B cell (primary cell): ENCODE results near the gene ZNF652. TPM values are rescaled to one million over a fixed set of nuclear protein-coding genes. Genes with fewer than 3 reads are reported as not detected.
A peak's percentile ranks its signal among the peaks of the same experiment; 100 is the strongest.

Experiments used
- ATAC-seq: fragments of 200-7000 bp; cut with Tn5 transposase; one replicate; pipeline ENCODE4 v1.10.0; 2021; ENCODE audit warnings: low read depth, mild to moderate bottlenecking, moderate number of reproducible peaks, moderate library complexity
- CTCF ChIA-PET: fragments of 350-600 bp; sonication (Branson Sonifier 250); formaldehyde crosslinking; loops from one replicate; lab custom pipeline; 2021; ENCODE audit warnings: antibody characterized with exemption, inconsistent platforms; lab: Charles Lee
- POLR2A ChIA-PET: fragments of 350-600 bp; sonication (Branson Sonifier 250); formaldehyde crosslinking; loops from one replicate; lab custom pipeline; 2021; ENCODE audit warnings: antibody characterized with exemption; lab: Charles Lee
- DNase-seq: peaks from one replicate; pipeline ENCODE4 v3.0.0; 2013
- H2AFZ ChIP-seq: 2 replicates; pipeline ENCODE4 v1.6.1; 2012; ENCODE audit warnings: mild to moderate bottlenecking, low read depth, low read length; ENCODE audit not compliant: insufficient read depth, poor library complexity, severe bottlenecking
- H3K27ac ChIP-seq, 2 donors: 1 replicate in 1 of 2; 2 replicates in 1 of 2; pipeline ENCODE4 v1.5.1; 2012 to 2013; ENCODE audit warnings: low read length in 2 of 2, mild to moderate bottlenecking in 2 of 2, moderate library complexity in 1 of 2
- H3K27me3 ChIP-seq, 4 experiments: fragments of 200-600 bp in 1 of 4; sonication (generic) in 1 of 4; replicated peaks in 1 of 4; 1 replicate in 2 of 4; 2 replicates in 2 of 4; pipeline versions ENCODE4 v1.6.1 to v1.7.0; 2013 to 2016; ENCODE audit warnings: low read length in 3 of 4, mild to moderate bottlenecking in 2 of 4, mixed read lengths in 1 of 4, moderate library complexity in 1 of 4; ENCODE audit not compliant: insufficient read depth in 4 of 4, control insufficient read depth in 3 of 4; ENCODE audit errors: control extremely low read depth in 1 of 4
- H3K36me3 ChIP-seq, 2 experiments: replicated peaks in 1 of 2; 1 replicate in 1 of 2; 2 replicates in 1 of 2; pipeline versions ENCODE4 v1.6.1 to v1.7.1; 2013; ENCODE audit warnings: low read length in 1 of 2; ENCODE audit not compliant: insufficient read depth in 2 of 2, control insufficient read depth in 1 of 2; ENCODE audit errors: control extremely low read depth in 1 of 2, extremely low read depth in 1 of 2
- H3K4me1 ChIP-seq, 2 donors: fragments of 200-600 bp in 1 of 2; sonication (generic) in 1 of 2; 1 replicate in 1 of 2; 2 replicates in 1 of 2; pipeline versions ENCODE4 v1.5.1 to v1.6.1; 2013 to 2017; ENCODE audit warnings: low read length in 2 of 2; ENCODE audit not compliant: control insufficient read depth in 2 of 2, insufficient read depth in 2 of 2
- H3K4me2 ChIP-seq: replicated peaks from 2 replicates; pipeline ENCODE3; 2012; ENCODE audit warnings: mild to moderate bottlenecking, low read depth, low read length; ENCODE audit not compliant: poor library complexity, severe bottlenecking
- H3K4me3 ChIP-seq, 5 experiments: fragments of 200-600 bp in 1 of 5; sonication (generic) in 1 of 5; 1 replicate in 3 of 5; 2 replicates in 2 of 5; pipeline versions ENCODE4 v1.5.1 to v1.7.0; 2011 to 2016; ENCODE audit warnings: low read length in 4 of 5, mild to moderate bottlenecking in 4 of 5, low read depth in 2 of 5, control low read depth in 1 of 5, moderate library complexity in 1 of 5; ENCODE audit not compliant: insufficient read depth in 1 of 5; ENCODE audit errors: control extremely low read depth in 1 of 5, extremely low read depth in 1 of 5
- H3K79me2 ChIP-seq: fragments of 200-600 bp; sonication (generic); one replicate; pipeline ENCODE4 v1.6.0; 2016; ENCODE audit warnings: low read length; ENCODE audit not compliant: control insufficient read depth, insufficient read depth
- H3K9ac ChIP-seq: fragments of 200-600 bp; sonication (generic); 2 replicates; pipeline ENCODE4 v1.6.1; 2017; ENCODE audit warnings: mild to moderate bottlenecking, low read length, moderate library complexity
- H3K9me3 ChIP-seq, 3 donors: one replicate each; pipeline versions ENCODE4 v1.6.1 to v1.7.1; 2013; ENCODE audit warnings: low read length in 2 of 3; ENCODE audit not compliant: control insufficient read depth in 2 of 3, insufficient read depth in 1 of 3; ENCODE audit errors: control extremely low read depth in 1 of 3
- H4K20me1 ChIP-seq: 2 replicates; pipeline ENCODE4 v1.6.0; 2012; ENCODE audit warnings: mild to moderate bottlenecking, low read length; ENCODE audit not compliant: insufficient read depth, control insufficient read depth, poor library complexity, severe bottlenecking
- H3K27ac Mint-ChIP-seq: one replicate; pipeline ENCODE4 v1.8.0; 2021; ENCODE audit warnings: mixed read lengths
- H3K27me3 Mint-ChIP-seq: one replicate; pipeline ENCODE4 v1.8.0; 2021; ENCODE audit warnings: mixed read lengths
- H3K4me1 Mint-ChIP-seq: one replicate; pipeline ENCODE4 v1.8.0; 2021; ENCODE audit warnings: mixed read lengths
- H3K4me3 Mint-ChIP-seq: one replicate; pipeline ENCODE4 v1.8.0; 2021; ENCODE audit warnings: mixed read lengths
- H3K9me3 Mint-ChIP-seq: one replicate; pipeline ENCODE4 v1.8.0; 2022; ENCODE audit warnings: mixed read lengths; ENCODE audit not compliant: insufficient read depth
- EZH2 ChIP-seq: IDR thresholded peaks from 2 replicates; pipeline ENCODE4 v1.6.1; 2012; ENCODE audit warnings: borderline replicate concordance, low read depth, mild to moderate bottlenecking, moderate library complexity, low read length; ENCODE audit not compliant: insufficient read depth, poor library complexity, severe bottlenecking
- WGBS: methylation state at CpG from one replicate; pipeline ENCODE4 v1.1.5; 2013; ENCODE audit warnings: missing lambda C conversion rate; ENCODE audit not compliant: insufficient coverage; 5-methylcytosine and 5-hydroxymethylcytosine counted together
- intact Hi-C: fragments of 100-400 bp; cut with micrococcal nuclease; formaldehyde crosslinking; loops from one replicate; pipeline ENCODE4 v1.10.0; 2022
- polyA plus RNA-seq: library from polyadenylated mRNA; depleted of rRNA; stranded (reverse); fragments of >200 nt; gene quantifications from 2 replicates; pipeline ENCODE4 v1.2.3, GENCODE V29; 2012
- total RNA-seq, 2 donors: library from RNA; stranded (reverse); fragments of 120-200 nt in 1 of 2; gene quantifications; 1 replicate in 1 of 2; 2 replicates in 1 of 2; pipeline versions ENCODE4 v1.2.3 to v1.2.4, GENCODE V29; 2013 to 2022
- TF ChIP-seq, protein P1 (sequence below): fragments of 200-600 bp; IDR thresholded peaks from one replicate; pipeline ENCODE4 v1.8.0; 2022; ENCODE audit warnings: antibody characterized with exemption, mild to moderate bottlenecking

ZNF652 gene
- total and polyA plus RNA-seq, 2 donors (not counting 1 experiment from before 2014, with no cell fraction given), result 19.4 to 86.2 TPM

GRCh38 chr17:49393491-49394255, 31.6 kb upstream of the ZNF652 start:
- ATAC-seq (no peak), DNase-seq (peak; percentile 25)
- H3K27ac ChIP-seq, result peak overlapping the region in 1 of 2 donors; percentile 36
- H3K9me3 ChIP-seq, result peaks cover 0 to 1% (median 0%) of the 10 kb centered on the region in 3 donors
- peaks cover 47 to 52% of the 10 kb centered on the region in 2 donors for H3K4me1 ChIP-seq
- H4K20me1 ChIP-seq, result no peaks in the 10 kb centered on the region
- H3K79me2 ChIP-seq, result peaks cover 17% of the 10 kb centered on the region
- peaks cover 41% of the 10 kb centered on the region for H3K4me1 Mint-ChIP-seq
- no peaks in the 10 kb centered on the region for H3K27me3 ChIP-seq
- peak overlapping the region; percentile 88 for H3K27ac Mint-ChIP-seq
- no peaks in the 10 kb centered on the region for H3K36me3 ChIP-seq
- TF ChIP-seq, protein P1, sequence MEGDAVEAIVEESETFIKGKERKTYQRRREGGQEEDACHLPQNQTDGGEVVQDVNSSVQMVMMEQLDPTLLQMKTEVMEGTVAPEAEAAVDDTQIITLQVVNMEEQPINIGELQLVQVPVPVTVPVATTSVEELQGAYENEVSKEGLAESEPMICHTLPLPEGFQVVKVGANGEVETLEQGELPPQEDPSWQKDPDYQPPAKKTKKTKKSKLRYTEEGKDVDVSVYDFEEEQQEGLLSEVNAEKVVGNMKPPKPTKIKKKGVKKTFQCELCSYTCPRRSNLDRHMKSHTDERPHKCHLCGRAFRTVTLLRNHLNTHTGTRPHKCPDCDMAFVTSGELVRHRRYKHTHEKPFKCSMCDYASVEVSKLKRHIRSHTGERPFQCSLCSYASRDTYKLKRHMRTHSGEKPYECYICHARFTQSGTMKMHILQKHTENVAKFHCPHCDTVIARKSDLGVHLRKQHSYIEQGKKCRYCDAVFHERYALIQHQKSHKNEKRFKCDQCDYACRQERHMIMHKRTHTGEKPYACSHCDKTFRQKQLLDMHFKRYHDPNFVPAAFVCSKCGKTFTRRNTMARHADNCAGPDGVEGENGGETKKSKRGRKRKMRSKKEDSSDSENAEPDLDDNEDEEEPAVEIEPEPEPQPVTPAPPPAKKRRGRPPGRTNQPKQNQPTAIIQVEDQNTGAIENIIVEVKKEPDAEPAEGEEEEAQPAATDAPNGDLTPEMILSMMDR, result no peak
- no peak for TF ChIP-seq EZH2
- no peaks in the 10 kb centered on the region for H3K9me3 Mint-ChIP-seq
- ChIA-PET CTCF (interaction anchor here (0.6 to 16.1 kb wide), 14 partner anchors 10 to 214 kb away, joined by 3 to 368 read pairs (median 4); partner anchors contain the start of gene ZNF652), POLR2A (interaction anchor here (0.6 kb wide), 2 partner anchors 19 kb away, joined by 3 to 4 read pairs; no protein-coding TSS in a partner anchor)
- no peak overlapping the region for H3K4me3 Mint-ChIP-seq
- 32% methylated on average over 5 of the region's 8 CpGs for WGBS
- intact Hi-C loops, result loop anchor here (2.0 to 5.0 kb wide), 2 partner anchors 21 to 161 kb away; partner anchors contain the start of genes PHB1 and PHOSPHO1
- H3K9ac ChIP-seq, result no peak overlapping the region
- H3K4me2 ChIP-seq, result peak overlapping the region; percentile 9
- H2AFZ ChIP-seq, result peak overlapping the region; percentile 51
- H3K27me3 Mint-ChIP-seq, result no peaks in the 10 kb centered on the region
- H3K4me3 ChIP-seq, result no peak overlapping the region
